Neural progenitor cell (in vitro differentiated cells): ENCODE data around the gene UBE2F. TPM values are rescaled to one million over a fixed set of nuclear protein-coding genes. Genes with fewer than 3 reads are reported as not detected.
A peak's percentile ranks its signal among the peaks of the same experiment; 100 is the strongest.

Experiments used
- DNase-seq: peaks from one replicate; pipeline ENCODE4 v3.0.0-alpha.2; 2016; ENCODE audit warnings: low spot score
- H2AFZ ChIP-seq: fragments of 200-600 bp; sonication (generic); replicated peaks from 2 replicates; pipeline ENCODE4 v1.6.1; 2016; ENCODE audit warnings: antibody characterized with exemption
- H3F3A ChIP-seq: fragments of 200-600 bp; sonication (generic); 2 replicates; pipeline ENCODE4 v1.6.1; 2016; ENCODE audit warnings: antibody characterized with exemption, low read depth
- H3K27ac ChIP-seq: fragments of 200-600 bp; sonication (generic); 2 replicates; pipeline ENCODE4 v1.5.1; 2016; ENCODE audit warnings: mild to moderate bottlenecking
- H3K27me3 ChIP-seq: fragments of 200-600 bp; sonication (generic); 2 replicates; pipeline ENCODE4 v1.6.1; 2016; ENCODE audit warnings: mild to moderate bottlenecking, moderate library complexity
- H3K36me3 ChIP-seq: fragments of 200-600 bp; sonication (generic); 2 replicates; pipeline ENCODE4 v1.5.1; 2016
- H3K4me1 ChIP-seq: fragments of 200-600 bp; sonication (generic); 2 replicates; pipeline ENCODE4 v1.6.1; 2016; ENCODE audit warnings: mixed run types
- H3K4me2 ChIP-seq: fragments of 200-600 bp; sonication (generic); 2 replicates; pipeline ENCODE4 v1.6.1; 2016
- H3K4me3 ChIP-seq: fragments of 200-600 bp; sonication (generic); 2 replicates; pipeline ENCODE4 v1.5.1; 2016
- H3K79me2 ChIP-seq: fragments of 200-600 bp; sonication (generic); 2 replicates; pipeline ENCODE4 v1.6.1; 2016; ENCODE audit warnings: low read depth
- H3K9ac ChIP-seq: fragments of 200-600 bp; sonication (generic); 2 replicates; pipeline ENCODE4 v1.6.1; 2016
- H3K9me3 ChIP-seq: fragments of 200-600 bp; sonication (generic); 2 replicates; pipeline ENCODE4 v1.5.1; 2016; ENCODE audit warnings: low read depth
- H4K20me1 ChIP-seq: fragments of 200-600 bp; sonication (generic); 2 replicates; pipeline ENCODE4 v1.6.1; 2016; ENCODE audit warnings: low read depth
- H3K27ac Mint-ChIP-seq: 3 replicates; pipeline ENCODE4 v1.8.0; 2021; ENCODE audit warnings: mixed read lengths
- H3K27me3 Mint-ChIP-seq: 2 replicates; pipeline ENCODE4 v1.8.0; 2022; ENCODE audit warnings: low read depth, mild to moderate bottlenecking, inconsistent platforms, moderate library complexity, mixed read lengths; ENCODE audit not compliant: insufficient read depth
- H3K36me3 Mint-ChIP-seq: 3 replicates; pipeline ENCODE4 v1.8.0; 2021; ENCODE audit warnings: mixed read lengths
- H3K4me1 Mint-ChIP-seq: 3 replicates; pipeline ENCODE4 v1.8.0; 2021; ENCODE audit warnings: mixed read lengths
- H3K4me3 Mint-ChIP-seq: 3 replicates; pipeline ENCODE4 v1.8.0; 2021; ENCODE audit warnings: mild to moderate bottlenecking, moderate library complexity, mixed read lengths
- H3K9me3 Mint-ChIP-seq: 3 replicates; pipeline ENCODE4 v1.8.0; 2020; ENCODE audit warnings: mixed read lengths
- EZH2 ChIP-seq: fragments of 200-600 bp; sonication (generic); IDR thresholded peaks from 2 replicates; pipeline ENCODE4 v1.6.1; 2017; ENCODE audit warnings: antibody characterized with exemption, mild to moderate bottlenecking, moderate library complexity
- EZH2phosphoT487 ChIP-seq: fragments of 200-600 bp; sonication (generic); IDR thresholded peaks from 2 replicates; pipeline ENCODE4 v1.6.1; 2017; ENCODE audit warnings: antibody characterized with exemption
- total RNA-seq: library from RNA; depleted of rRNA; stranded (reverse); fragments of >200 nt; gene quantifications from 2 replicates; pipeline ENCODE4 v1.2.3, GENCODE V29; 2015; ENCODE audit warnings: low replicate concordance
- TF ChIP-seq, protein P1 (sequence below): fragments of 200-600 bp; sonication (generic); IDR thresholded peaks from 2 replicates; pipeline ENCODE4 v1.5.1; 2017; ENCODE audit warnings: antibody characterized with exemption, mild to moderate bottlenecking

UBE2F gene, protein sequence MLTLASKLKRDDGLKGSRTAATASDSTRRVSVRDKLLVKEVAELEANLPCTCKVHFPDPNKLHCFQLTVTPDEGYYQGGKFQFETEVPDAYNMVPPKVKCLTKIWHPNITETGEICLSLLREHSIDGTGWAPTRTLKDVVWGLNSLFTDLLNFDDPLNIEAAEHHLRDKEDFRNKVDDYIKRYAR
- total RNA-seq = 50.8 and 77.4 TPM in 2 replicates

DNA sequence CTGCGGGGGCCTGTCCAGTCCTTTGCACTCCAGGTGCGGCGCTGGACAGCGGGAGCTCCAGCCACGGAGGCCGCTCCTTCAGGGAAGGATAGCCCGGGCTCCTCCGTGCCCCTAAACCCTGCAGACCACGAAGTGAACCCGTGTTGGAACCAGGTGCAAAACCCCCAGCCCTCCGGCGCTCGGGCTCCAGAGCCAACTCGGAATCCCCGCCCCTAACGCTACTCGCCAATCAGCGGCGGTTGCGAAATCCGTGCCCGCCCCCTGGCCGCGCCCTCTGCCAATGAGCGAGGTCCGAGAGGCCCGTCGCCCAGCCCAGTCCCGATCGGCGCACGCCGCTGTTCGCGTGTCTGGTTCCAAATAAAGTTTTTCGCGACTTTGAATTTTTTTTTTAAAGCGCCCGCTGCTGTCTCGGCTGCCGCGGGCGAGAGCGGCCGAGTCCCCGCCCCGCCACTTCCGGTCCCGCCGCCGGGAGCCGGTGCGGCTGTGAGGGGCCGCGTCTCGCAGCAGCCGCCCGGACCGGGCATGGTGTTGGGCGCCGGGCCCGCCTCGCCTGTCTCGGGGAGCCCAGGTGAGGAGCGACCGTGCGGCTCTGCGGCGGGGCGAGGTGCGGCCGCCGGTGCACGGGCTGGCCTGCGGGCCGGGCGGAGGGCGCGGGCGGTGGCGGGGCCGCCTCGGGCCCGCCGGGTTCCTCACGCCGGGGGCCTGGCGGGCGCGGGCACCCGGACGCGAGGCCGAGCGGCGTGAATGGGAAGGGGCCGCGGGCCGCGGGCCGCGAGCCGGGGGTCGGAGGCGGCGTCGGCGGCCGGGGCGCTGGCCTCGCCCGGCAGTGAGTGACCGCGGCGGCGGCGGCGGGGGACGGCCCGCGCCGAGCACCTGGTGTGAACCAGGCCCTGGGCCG is at the start of gene UBE2F:
Gene UBE2F, plus strand, starts transcription at position 450 of the 898 bp plus-strand sequence. CDS start 6,094 bp downstream, outside the sequence.
- peak within 1 kb of the TSS; percentile 87 for H3K9ac ChIP-seq
- peaks cover 46% of the 10 kb centered on the region for H3K79me2 ChIP-seq
- no peaks in the 10 kb centered on the region for H3K9me3 ChIP-seq
- H3K36me3 ChIP-seq = no peaks in the 10 kb centered on the region
- peak within 1 kb of the TSS; percentile 92 for H3K4me2 ChIP-seq
- peak within 1 kb of the TSS; percentile 98 for H3K4me3 ChIP-seq
- H3K4me1 ChIP-seq = peaks cover 15% of the 10 kb centered on the region
- H3K27me3 ChIP-seq = no peaks in the 10 kb centered on the region
- Mint-ChIP-seq H3K9me3 (peaks cover 11% of the 10 kb centered on the region), H3K27me3 (peaks cover 10% of the 10 kb centered on the region), H3K4me3 (peak within 1 kb of the TSS; percentile 94), H3K36me3 (peaks cover 9% of the 10 kb centered on the region), H3K4me1 (peaks cover 26% of the 10 kb centered on the region), H3K27ac (peak within 1 kb of the TSS; percentile 25)
- H4K20me1 ChIP-seq = peaks cover 46% of the 10 kb centered on the region
- peaks cover 7% of the 10 kb centered on the region for H3F3A ChIP-seq
- TF ChIP-seq, protein P1, sequence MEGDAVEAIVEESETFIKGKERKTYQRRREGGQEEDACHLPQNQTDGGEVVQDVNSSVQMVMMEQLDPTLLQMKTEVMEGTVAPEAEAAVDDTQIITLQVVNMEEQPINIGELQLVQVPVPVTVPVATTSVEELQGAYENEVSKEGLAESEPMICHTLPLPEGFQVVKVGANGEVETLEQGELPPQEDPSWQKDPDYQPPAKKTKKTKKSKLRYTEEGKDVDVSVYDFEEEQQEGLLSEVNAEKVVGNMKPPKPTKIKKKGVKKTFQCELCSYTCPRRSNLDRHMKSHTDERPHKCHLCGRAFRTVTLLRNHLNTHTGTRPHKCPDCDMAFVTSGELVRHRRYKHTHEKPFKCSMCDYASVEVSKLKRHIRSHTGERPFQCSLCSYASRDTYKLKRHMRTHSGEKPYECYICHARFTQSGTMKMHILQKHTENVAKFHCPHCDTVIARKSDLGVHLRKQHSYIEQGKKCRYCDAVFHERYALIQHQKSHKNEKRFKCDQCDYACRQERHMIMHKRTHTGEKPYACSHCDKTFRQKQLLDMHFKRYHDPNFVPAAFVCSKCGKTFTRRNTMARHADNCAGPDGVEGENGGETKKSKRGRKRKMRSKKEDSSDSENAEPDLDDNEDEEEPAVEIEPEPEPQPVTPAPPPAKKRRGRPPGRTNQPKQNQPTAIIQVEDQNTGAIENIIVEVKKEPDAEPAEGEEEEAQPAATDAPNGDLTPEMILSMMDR = no peak
- peak within 1 kb of the TSS; percentile 84 for H2AFZ ChIP-seq
- H3K27ac ChIP-seq = no peak within 1 kb of the TSS
- peak; percentile 98 for DNase-seq

DNA sequence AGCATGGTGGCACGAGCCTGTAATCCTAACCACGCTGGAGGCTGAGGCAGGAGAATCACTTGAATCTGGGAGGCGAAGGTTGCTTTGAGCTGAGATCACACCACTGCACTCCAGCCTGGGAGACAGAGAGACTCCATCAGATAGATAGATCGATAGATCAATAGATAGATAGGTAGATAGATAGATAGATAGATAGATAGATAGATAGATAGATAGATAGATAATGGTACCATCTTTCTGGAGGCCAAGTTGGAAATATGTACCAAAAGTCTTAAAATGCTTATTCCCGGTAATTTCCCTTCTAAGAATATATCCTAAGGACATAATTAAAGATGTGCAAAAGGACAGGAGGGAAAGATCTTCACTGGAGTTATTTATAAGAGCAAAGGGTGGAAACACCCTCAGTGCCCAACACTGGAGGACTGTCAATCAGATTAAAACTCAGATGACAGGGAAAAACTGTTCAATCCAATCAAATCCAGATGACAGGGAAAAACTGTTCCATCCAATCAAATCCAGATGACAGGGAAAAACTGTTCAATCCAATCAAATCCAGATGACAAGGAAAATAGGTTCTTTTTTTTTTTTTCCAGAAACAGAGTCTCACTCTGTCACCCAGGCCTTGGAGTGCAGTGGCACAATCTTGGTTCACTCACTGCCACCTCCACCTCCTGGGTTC is 49.0 kb upstream of the UBE2F start:
- H3F3A ChIP-seq = no peaks in the 10 kb centered on the region
- no peaks in the 10 kb centered on the region for H3K4me1 ChIP-seq
- Mint-ChIP-seq H3K36me3 (no peaks in the 10 kb centered on the region), H3K4me3 (no peak overlapping the region), H3K9me3 (no peaks in the 10 kb centered on the region), H3K27me3 (peaks cover 7% of the 10 kb centered on the region), H3K27ac (no peak overlapping the region), H3K4me1 (peaks cover 8% of the 10 kb centered on the region)
- H3K4me3 ChIP-seq = no peak overlapping the region
- no peak for DNase-seq
- no peaks in the 10 kb centered on the region for H3K9me3 ChIP-seq
- H3K36me3 ChIP-seq = no peaks in the 10 kb centered on the region
- TF ChIP-seq EZH2 (no peak), EZH2phosphoT487 (no peak)
- no peak overlapping the region for H2AFZ ChIP-seq
- H3K79me2 ChIP-seq = no peaks in the 10 kb centered on the region
- H3K27me3 ChIP-seq = peaks cover 3% of the 10 kb centered on the region
- no peak overlapping the region for H3K27ac ChIP-seq
- no peaks in the 10 kb centered on the region for H4K20me1 ChIP-seq
- H3K4me2 ChIP-seq = no peak overlapping the region
- no peak overlapping the region for H3K9ac ChIP-seq

DNA sequence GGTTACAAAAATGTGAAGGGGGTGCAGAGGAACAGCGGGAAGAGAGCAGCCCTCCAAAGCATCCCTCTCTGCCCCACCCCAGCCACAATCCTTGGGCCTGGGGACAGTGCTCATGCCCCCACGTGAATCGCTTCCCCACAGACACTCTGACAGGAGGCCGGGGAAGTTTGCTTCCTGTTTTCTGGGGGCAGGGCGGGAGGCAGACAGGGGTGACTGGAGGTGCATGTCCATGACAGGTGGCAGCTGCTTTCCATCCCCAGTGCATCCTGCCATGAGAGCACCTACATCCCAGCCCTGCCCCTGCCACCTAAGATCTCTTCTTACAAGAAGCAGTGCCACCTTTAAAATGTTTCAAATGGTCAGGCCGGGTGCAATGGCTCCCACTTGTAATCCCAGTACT is 47.2 kb upstream of the UBE2F start:
- Histone ChIP-seq H3K9ac (no peak overlapping the region), H3K9me3 (no peaks in the 10 kb centered on the region), H4K20me1 (no peaks in the 10 kb centered on the region), H3K27me3 (peaks cover 10% of the 10 kb centered on the region), H3K4me1 (no peaks in the 10 kb centered on the region), H3F3A (no peaks in the 10 kb centered on the region), H3K4me2 (no peak overlapping the region), H2AFZ (no peak overlapping the region), H3K79me2 (no peaks in the 10 kb centered on the region), H3K36me3 (no peaks in the 10 kb centered on the region), H3K27ac (no peak overlapping the region), H3K4me3 (no peak overlapping the region)
- Mint-ChIP-seq H3K9me3 (no peaks in the 10 kb centered on the region), H3K27me3 (peaks cover 7% of the 10 kb centered on the region), H3K4me3 (no peak overlapping the region), H3K4me1 (peaks cover 11% of the 10 kb centered on the region), H3K27ac (no peak overlapping the region), H3K36me3 (no peaks in the 10 kb centered on the region)
- TF ChIP-seq, protein P1 = no peak
- TF ChIP-seq EZH2 (no peak), EZH2phosphoT487 (no peak)
- DNase-seq = no peak
